ENCODE data around the gene IFNGR2.
"Not testable (repeated sequence)": the region's sequence is repeated elsewhere in the genome, so short reads cannot be mapped to it uniquely, and the experiment has no call there.

The IFNGR2 gene

DNA sequence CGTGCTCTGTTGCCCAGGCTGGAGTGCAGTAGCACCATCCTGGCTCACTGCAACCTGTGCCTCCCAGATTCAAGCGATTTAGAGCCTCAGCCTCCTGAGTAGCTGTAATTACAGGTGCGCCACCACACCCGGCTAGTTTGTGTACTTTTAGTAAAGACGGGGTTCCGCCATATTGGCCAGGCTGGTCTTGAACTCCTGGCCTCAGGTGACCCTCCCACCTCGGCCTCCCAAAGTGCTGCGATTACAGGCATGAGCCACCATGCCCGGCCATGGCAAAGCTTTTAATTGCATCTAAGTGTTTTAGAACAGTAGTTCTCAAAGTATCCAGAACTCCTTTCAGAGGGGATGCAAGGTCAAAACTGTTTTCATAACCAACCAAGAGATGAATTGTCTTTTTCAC lies 25.1 kb upstream of the IFNGR2 start:
- no peak for DNase-seq

DNA sequence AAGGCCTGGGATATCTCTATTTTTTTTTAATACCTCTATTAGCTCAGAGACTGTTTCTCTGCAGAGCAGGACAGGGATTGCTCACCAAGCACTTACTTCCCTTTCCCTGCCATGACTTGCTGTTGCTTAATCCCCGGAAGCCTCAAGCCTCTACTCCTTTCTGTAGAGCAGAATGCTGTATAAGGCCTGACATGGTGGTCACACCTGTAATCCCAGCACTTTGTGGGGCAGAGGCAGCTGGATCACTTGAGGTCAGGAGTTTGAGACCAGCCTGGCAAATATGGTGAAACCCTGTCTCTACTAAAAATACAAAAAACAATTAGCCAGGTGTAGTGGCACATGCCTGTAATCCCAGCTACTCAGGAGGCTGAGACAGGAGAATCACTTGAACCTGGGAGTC lies 23.3 kb upstream of the IFNGR2 start:
- DNase-seq, result not testable (repeated sequence)

DNA sequence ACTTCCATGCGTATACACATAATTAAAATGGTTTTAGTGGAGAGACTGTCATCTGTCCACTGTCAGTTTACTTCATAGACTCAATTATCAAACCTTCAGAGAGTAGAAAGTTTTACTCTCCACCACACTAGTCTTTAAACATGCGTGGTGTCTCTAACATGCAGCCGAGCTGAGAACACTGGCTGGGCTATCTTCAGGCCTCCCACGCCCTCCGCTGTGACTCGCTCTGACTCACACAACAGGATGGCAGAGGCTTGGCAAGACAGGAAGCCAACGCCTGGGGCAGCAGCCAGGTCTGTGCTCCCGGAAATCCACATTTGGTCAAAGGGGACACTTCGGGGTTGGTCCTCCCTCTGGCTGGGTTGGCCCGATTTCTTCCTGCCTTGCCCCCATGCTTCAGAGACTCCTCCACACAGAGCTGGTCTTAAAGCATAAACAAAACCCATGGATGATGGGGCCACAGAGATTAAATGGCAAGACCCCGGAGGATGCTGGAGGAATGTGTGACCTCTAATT lies 22.7 kb upstream of the IFNGR2 start:
- no peak for DNase-seq

DNA sequence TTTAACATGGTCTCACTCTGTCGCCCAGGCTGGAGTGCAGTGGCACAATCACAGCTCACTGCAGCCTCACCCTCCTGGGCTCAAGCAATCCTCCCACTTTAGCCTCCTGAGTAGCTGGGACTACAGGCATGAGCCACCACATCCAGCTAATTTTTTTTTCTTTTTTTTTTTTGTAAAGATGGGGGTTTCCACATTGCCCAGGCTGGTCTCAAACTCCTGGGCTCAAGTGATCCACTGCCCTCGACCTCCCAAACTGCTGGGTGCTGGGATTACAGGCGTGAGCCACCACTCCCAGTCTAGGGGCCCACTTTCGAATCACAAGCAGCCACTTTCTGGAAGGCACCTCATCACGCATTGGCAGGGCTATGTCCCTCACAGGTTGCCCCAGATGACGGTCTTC lies 21.8 kb upstream of the IFNGR2 start:
- DNase-seq, result not testable (repeated sequence)

DNA sequence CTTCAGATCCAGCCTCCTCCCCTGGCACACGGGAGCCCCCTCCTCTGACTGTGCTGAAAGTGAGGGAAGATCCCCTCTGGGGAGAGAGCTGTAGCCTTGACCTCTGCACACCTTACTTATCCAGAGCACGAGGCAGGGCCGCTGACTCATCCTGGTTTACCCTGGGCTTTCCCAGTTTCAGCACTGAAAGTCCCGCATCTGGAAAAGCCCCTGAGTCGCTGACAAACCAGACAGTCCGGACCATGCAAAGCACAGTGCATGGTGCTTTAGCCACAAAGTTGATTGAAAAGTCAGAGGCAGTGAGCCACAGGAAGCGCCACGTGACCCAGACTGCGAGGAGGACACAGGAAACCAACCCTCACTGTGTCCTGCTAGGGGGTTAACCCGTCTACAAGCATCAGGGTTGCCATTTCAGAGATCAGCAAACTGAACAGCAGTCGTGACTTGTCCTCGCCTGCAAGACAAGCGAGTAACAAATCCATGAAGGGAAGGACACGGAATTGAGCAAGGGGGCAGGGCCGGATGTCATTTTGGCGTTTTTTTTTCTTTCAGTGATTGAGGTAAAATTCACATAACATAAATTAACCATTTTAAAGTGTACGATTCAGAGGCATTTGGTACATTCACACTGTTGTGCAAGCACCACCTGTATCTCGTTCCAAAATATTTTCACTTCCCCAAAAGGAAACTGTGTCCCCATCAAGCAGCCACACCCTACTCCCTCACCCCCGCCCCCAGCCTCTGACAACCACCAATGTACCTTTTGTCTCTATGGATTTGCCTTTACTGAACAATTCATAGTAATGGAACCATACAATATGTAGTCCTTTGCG lies 19.9 kb upstream of the IFNGR2 start:
- no peak for DNase-seq

DNA sequence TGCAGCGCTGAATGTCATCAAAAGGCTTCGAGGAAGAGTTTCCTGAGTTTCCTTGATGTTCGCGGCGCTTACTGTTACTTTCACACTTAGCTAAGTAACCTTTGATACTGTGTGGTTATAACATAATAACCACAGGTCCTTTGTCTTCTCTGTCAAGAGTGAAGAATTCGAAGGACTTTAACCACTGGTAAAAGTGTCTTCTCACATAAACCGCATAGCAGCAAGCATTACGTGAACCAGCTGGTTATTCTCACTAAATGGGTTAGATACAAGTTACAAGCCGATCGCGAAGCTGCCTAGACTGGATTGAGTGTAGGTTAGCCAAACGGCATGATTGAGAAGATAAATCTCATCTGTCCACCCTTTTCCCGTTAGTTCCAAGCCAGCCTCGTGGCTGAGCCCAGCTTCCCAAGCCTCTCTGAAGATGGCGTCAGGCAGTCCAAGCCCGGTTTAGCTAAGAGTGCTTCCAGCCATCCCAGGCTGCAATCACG lies 18.3 kb upstream of the IFNGR2 start:
- DNase-seq, result no peak

DNA sequence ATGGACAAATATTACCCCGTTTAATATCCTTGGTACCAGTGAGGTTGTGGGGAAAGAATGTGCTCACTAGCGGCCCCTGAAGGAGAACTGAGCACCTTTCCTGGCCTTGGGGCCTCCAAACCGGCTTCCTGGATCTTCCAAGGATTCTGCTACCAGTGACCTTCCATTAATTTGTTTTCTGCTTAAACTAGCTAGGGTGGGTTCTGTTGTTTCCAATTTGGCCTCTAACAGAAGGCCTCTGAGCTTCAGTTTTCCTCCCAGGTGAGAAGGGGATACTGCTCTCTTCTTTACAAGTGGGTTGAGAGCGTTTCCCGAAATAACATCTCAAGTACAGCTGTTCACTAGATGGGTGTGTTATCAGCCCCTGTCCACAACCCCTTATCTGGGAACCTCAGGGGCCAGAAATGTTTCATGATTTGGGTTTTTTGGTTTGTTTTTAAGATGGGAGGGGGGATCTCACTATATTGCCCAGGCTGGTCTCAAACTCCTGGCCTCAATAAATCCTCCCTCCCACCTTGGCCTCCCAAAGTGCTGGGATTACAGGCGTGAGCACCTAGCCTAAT lies 16.9 kb upstream of the IFNGR2 start:
- no peak for DNase-seq

DNA sequence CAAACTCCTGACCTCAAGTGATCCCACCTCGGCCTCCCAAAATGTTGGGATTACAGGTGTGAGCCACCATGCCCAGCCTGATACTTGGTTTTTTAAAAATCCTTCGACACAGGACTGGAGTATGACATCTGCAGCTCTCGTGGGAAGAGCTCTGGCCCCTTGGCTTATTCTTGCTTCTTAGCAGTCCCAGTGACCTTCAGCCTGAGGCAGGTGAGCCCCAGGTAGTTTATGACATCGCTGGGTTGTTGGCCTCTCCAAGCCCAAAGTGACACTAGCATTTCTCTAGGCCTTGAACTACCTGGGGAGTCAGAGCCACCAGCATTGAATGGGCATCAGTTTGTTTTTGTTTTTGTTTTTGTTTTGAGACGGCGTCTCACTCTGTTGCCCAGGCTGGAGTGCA lies 15.9 kb upstream of the IFNGR2 start:
- DNase-seq, result no peak

DNA sequence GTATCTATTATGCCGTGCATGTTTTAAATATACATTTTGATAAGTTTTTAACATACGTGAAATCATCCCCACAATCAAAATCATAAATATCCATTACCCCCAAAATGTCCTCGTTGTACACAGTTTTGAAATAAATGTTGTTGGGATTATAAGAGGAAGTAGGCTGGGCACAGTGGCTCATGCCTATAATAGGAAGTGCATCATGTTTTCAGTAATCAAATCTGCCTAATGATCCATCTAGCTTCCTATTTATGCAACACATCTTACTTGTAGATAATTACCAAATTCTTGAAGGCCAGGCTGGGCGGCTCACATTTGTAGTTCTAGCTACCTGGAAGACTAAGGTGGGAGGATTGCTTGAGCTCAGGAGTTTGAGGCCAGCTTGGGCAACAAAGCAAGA lies 15.0 kb upstream of the IFNGR2 start:
- DNase-seq, result no peak

DNA sequence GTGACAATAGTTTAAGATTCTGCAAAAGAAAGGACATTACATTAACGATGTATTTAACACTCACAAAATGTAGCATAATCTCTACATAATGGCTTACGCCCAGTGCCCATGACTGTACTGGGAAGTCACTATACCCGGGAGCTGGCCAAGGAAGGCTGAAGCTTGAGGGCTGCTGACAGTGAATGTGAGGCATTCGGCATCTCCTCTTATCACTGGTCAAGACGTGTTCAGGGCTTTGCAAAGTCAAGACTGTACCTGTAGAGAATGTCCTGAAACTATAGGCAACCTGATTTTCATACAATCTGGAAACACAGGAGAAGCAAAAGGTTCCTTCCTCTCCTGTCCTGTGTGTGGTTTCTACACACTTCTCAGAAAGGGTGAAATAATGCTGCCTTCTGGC lies 12.7 kb upstream of the IFNGR2 start:
- no peak for DNase-seq

DNA sequence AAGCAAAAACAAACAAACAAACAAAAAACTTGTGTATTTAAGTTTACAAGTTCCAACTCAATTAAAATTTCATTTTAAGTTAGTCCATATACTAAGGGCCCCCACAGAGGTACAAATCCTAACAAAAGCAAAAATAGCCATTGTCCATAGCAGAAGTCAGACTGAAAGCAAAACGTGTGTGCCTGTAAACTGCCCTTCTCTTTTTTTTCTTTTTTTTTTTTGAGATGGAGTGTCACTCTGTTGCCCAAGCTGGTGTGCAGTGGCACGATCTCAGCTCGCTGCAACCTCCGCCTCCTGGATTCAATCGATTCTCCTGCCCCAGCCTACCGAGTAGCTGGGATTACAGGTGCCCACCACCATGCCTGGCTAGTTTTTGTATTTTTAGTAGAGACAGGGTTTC lies 11.6 kb upstream of the IFNGR2 start:
- no peak for DNase-seq

DNA sequence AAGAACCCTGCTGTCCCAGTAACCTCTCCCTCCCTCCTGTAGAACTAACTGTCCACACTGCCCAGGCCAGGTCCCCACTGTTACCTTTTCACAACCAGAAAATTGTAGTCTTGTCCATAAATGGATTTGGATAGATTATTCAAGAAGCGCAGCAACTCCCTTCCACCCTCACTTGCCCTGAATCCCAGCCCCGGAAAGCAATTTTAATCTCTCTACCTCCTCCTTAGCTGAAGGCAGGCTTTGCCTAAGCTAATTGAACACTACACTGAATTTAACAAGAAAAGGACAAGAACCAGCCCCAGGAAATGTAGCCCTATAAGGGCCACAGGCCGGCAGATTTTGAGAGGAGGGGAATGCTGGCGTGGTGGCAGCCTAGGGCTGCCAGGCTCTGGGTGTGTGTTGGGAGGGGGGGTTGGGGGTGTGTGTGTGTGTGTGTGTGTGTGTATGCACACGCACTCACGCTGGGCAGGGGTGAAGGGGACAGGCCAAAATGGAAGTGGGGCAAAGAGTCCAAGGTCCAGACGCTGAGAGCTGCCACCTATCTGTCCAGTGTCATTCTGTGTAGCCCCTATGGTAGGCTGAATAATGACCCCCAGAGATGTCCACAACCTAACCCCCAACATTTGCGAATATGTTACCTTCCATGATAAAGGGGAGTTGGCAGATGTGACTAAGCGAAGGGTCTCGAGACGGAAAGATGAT lies 10.8 kb upstream of the IFNGR2 start:
- no peak for DNase-seq

DNA sequence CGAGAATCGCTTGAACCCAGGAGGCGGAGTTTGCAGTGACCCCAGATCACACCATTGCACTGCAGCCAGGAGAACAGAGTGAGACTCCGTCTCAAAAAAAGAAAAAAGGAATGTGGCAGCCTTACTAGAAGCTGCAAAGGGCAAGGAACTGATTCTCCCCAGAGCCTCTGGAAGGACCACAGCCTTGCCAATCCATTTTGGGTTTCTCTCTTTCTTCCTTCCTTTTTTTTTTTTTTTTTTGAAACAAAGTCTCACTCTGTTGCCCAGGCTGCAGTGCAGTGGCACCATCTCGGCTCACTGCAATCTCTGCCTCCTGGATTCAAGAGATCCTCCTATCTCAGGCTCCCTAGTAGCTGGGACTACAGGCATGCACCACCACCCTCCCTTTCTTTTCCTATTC lies 9.9 kb upstream of the IFNGR2 start:
- no peak for DNase-seq

DNA sequence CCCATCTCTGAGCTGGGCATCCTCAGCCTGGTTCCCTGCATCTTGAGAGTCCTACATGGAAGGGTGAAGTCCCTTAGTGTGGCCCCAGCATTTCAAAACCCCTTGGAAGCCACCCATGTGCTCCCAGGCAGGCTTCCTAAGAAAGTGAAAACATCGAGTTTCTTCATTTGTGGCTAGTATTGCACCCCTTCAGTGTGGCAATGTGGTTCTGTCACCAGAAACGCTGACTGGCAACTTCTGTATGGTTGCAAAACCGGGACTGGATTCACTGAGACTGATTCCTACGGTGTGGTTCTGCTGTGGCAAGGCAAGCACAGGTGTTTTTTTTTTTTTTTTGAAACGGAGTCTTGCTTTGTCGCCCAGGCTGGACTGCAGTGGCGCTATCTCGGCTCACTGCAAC lies 9.0 kb upstream of the IFNGR2 start:
- no peak for DNase-seq

DNA sequence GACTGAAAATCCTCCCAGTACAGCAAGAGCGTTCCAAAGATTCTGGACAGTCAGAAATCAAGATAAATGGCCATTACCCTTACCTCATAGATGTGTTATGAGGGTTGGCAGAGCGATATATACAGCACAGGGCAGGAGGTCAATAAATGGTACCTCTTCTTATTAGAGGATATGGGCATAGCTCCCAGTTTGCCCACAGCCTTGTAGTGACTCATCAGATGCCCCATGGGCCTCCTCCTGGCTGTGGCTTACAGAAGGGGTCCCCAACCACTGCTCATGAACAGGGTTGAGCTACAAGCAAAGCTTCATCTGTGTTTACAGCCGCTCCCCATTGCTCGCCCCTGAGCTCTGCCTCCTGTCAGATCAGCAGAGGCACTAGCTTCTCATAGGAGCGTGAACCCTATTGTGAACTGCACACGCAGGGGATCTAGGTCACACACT lies 7.3 kb upstream of the IFNGR2 start:
- no peak for DNase-seq

DNA sequence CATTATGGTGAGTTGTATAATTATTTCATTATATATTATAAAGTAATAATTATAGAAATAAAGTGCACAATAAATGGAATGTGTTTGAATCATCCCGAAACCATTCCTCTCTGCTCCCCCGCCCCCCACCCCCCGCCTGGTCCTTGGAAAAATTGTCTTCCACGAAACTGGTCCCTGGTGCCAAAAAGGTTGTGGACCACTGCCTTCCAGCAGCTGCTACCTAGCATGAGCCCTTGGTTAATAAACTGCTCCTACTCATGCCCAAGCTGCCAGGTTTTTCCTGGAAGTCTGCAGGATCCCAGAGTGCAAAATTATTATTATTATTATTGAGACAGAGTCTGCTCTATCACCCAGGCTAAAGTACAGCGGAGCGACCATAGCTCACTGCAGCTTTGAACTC lies 6.8 kb upstream of the IFNGR2 start:
- no peak for DNase-seq

DNA sequence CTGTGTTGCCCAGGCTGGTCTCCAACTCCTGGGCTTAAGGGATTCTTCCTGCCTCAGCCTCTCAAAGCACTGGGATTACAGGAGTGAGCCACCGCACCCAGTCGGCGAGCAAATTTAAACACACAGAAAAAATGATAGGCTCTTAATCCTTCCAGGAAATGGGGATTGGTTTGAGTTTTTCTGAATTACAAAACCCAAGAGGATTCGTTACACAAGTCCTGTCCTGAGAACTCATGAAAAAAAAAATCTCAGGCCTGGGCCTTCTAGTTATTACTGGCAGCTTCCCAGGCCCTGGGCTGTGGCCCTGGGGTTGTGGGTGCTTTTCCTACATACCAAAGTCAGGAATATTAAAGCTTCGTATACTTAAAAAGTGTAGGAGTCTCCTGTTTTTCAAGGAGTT lies 6.3 kb upstream of the IFNGR2 start:
- DNase-seq, result no peak

DNA sequence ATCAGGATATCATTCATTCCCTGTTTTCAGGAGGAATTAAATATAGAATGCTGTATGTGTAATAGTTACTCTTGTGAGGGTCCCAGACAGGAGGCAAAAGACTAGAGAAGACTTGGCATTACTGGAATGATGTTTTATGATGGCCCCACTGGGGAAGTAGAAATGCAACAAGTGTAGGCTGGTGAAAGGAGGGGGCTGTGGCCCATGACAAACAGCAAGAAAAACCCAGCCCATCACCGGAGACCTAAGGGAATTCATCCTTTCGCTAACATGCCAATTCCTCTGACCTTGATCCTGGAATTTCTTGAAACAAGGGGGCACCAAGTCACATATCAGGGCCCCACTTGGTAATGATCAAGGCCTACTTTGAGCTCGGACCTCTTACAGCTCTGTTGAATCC lies 5.5 kb upstream of the IFNGR2 start:
- DNase-seq, result no peak

DNA sequence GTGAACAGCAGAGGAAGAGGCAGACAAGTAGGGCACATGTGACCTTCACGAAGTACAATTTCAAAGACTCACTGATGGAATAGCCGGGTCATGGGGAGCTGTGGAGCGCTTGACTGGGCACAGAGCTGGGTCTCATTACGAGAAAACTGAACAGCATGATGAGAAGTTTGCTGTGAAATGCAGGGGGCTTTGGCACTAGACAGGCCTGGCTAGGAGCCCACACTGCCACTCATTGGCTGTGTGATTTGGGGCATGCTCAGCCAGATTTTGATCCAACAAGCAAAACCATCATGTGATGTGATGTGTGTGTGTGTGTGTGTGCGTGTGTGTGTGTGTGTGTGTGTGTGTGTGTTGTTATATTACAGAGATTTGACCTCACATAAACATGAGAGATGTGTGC lies 4.9 kb upstream of the IFNGR2 start:
- no peak for DNase-seq

DNA sequence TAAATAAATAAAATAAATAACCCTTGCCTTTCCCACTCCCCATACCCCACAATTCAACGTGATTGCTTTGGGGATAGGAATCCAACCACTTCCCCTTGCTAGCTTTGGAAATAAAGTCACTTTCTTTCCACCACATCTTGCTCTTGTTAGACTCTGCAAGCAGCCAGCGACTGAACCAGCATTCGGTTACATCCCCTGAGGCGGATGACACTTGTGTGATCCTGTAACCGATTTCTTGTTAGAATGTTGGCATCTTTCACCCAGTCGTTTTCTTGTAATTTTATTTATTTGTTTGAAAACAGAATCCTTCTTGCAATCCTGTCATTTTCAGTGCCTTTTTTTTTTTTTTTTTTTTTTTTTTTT lies 1.6 kb upstream of the IFNGR2 start:
- DNase-seq, result peak; percentile 35

DNA sequence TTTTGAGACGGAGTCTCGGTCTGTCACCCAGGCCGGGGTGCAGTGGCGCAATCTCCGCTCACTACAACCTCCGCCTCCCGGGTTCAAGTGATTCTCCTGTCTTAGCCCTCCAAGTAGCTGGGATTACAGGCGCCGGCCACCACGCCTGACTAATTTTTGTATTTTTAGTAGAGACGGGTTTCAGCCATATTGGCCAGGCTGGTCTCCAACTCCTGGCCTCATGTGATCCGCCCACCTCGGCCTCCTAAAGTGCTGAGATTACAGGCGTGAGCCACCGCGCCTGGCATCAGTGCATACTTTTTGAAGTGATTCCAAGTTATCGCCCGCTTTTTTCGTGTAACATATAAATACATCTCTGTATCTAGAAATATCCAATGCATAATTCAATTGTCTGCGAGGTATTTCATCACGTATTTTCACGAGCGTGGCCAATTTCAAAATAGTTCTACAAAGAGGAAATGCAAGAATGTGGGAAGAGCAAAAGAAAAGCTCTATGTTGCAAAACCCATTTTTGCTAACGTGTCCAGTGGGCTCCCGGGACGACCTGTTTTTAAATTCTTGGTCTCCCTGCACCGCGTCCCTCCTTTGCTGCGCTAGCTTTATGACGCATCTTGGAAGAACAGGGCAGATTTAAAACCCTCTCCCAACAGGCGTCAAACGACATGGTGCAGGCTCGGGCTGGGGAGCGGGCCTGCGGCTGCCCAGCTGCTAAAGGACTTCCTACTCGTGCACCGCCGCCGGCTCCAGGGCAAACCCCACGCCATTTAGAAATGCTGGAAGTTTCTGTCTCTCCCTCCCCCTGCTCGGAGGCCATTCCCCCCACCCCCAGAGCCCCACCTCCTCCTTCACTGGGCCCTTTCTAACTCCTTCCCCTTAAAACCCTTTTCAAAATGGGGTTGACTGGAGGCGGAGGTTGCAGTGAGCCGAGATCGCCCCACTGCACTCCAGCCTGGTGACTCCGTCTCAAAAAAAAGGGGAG lies 923 bp upstream of the IFNGR2 start:
- peak; percentile 48 for DNase-seq

DNA sequence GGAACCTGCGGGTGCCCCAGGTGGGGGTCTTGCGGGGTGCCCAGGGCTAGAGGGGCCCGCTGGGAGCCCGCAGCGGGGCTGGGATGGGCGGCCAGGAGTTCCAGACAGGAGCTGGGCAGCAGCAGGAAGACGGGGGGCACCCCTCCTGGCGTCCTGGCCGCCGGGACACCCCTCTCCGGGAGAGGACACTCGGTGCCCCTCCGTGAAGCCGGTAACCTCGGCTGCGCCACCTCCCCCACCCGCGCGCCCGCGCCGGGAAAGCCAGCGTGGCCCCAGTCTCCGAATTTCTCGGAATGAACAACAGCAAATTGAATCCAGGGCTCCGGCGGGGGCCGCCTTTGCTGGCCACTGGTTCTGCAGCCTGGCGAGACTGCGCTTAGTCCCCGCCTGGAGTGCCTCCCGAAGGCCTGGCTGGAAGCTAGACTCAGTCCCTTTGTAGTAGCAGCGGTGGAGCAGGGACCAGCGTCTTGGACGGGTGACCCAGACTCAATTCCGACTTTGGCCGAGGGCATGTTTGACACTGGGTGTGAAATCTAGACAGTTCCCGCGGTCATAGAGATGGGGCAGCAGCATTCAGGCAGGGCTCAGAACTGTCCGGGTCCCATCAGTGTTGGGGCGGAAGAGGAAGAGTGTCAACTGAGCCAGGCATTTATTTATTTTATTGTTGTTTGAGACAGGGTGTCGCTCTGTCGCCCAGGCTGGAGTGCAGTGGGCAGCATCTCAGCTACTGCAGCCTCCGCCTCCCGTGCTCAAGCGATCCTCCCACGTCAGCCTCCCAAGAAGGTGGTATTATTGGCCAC lies 773 bp downstream of the IFNGR2 start:
- peak; percentile 29 for DNase-seq

Measured in NCI-H2171 treated with DMSO at 0.1 percent for 48 hours (cell line).